IMR-90 (cell line): Measurements from ENCODE around the gene GCNT4. TPM values are rescaled to one million over a fixed set of nuclear protein-coding genes. Genes with fewer than 3 reads are reported as not detected.

Source experiments
- ATAC-seq: fragments of 200-7000 bp; cut with Tn5 transposase; 2 replicates; pipeline ENCODE4 v1.9.1; 2020; ENCODE audit warnings: low read depth, mild to moderate bottlenecking, moderate library complexity
- BruUV-seq: library from RNA; stranded (reverse); fragments of 400-500 nt; replicated peaks from 2 replicates; lab custom pipeline; 2021; lab: Mats Ljungman, UMichigan
- CTCF ChIA-PET: fragments of 300-600 bp; formaldehyde crosslinking; extraction: SDS; loops from one replicate; lab custom pipeline; 2021; ENCODE audit warnings: antibody characterized with exemption; lab: Yijun Ruan, JAX
- POLR2A ChIA-PET: fragments of 300-600 bp; sonication (Branson Sonifier 250); formaldehyde crosslinking; loops from one replicate; lab custom pipeline; 2022; ENCODE audit warnings: antibody characterized with exemption; ENCODE audit not compliant: unreplicated experiment; lab: Charles Lee
- DNase-seq: peaks from one replicate; pipeline ENCODE4 v3.0.0; 2013
- H2AFZ ChIP-seq: replicated peaks from 2 replicates; pipeline ENCODE3; 2013; ENCODE audit warnings: low read length, mild to moderate bottlenecking; ENCODE audit not compliant: poor library complexity
- H2AK5ac ChIP-seq: 2 replicates; pipeline ENCODE4 v1.6.1; 2013; ENCODE audit warnings: low read depth, low read length, inconsistent platforms
- H2AK9ac ChIP-seq: replicated peaks from 2 replicates; pipeline ENCODE3; 2013; ENCODE audit warnings: mild to moderate bottlenecking, low read depth, low read length, moderate library complexity; ENCODE audit not compliant: poor library complexity
- H2BK120ac ChIP-seq: 2 replicates; pipeline ENCODE4 v1.6.1; 2013; ENCODE audit warnings: low read depth, low read length, inconsistent platforms
- H2BK15ac ChIP-seq: 3 replicates; pipeline ENCODE4 v1.6.1; 2013; ENCODE audit warnings: low read depth, low read length, inconsistent platforms
- H2BK20ac ChIP-seq: 2 replicates; pipeline ENCODE4 v1.6.1; 2013; ENCODE audit warnings: low read depth, mild to moderate bottlenecking, inconsistent platforms, low read length, moderate library complexity
- H2BK5ac ChIP-seq: 2 replicates; pipeline ENCODE4 v1.6.1; 2013; ENCODE audit warnings: mild to moderate bottlenecking, low read depth, low read length, inconsistent platforms; ENCODE audit not compliant: poor library complexity, severe bottlenecking
- H3K14ac ChIP-seq: replicated peaks from 2 replicates; pipeline ENCODE4 v1.6.1; 2013; ENCODE audit warnings: low read depth, low read length, inconsistent platforms
- H3K18ac ChIP-seq: 2 replicates; pipeline ENCODE4 v1.6.1; 2013; ENCODE audit warnings: low read depth, low read length, control low read depth
- H3K23ac ChIP-seq: 2 replicates; pipeline ENCODE4 v1.6.1; 2013; ENCODE audit warnings: low read depth, low read length, inconsistent platforms
- H3K27ac ChIP-seq: 2 replicates; pipeline ENCODE4 v1.5.1; 2013; ENCODE audit warnings: mild to moderate bottlenecking, control low read depth, low read length; ENCODE audit not compliant: insufficient read depth
- H3K27me3 ChIP-seq: 2 replicates; pipeline ENCODE4 v1.6.1; 2013; ENCODE audit warnings: low read length; ENCODE audit not compliant: control insufficient read depth, insufficient read depth
- H3K36me3 ChIP-seq: 2 replicates; pipeline ENCODE4 v1.6.1; 2013; ENCODE audit warnings: low read length, mixed read lengths; ENCODE audit not compliant: control insufficient read depth, insufficient read depth
- H3K4ac ChIP-seq: 2 replicates; pipeline ENCODE4 v1.6.1; 2013; ENCODE audit warnings: low read depth, low read length, inconsistent platforms
- H3K4me1 ChIP-seq: 2 replicates; pipeline ENCODE4 v1.6.1; 2013; ENCODE audit warnings: low read length, mixed read lengths; ENCODE audit not compliant: control insufficient read depth, insufficient read depth
- H3K4me2 ChIP-seq: 2 replicates; pipeline ENCODE4 v1.6.1; 2013; ENCODE audit warnings: low read depth, mild to moderate bottlenecking, control low read depth, low read length, moderate library complexity
- H3K4me3 ChIP-seq: 2 replicates; pipeline ENCODE4 v1.5.1; 2013; ENCODE audit warnings: low read depth, mild to moderate bottlenecking, control low read depth, low read length, moderate library complexity; ENCODE audit not compliant: insufficient read depth
- H3K56ac ChIP-seq: 2 replicates; pipeline ENCODE4 v1.6.1; 2013; ENCODE audit warnings: low read length, inconsistent platforms; ENCODE audit not compliant: insufficient read depth; ENCODE audit errors: extremely low read depth
- H3K79me1 ChIP-seq, 2 experiments: 2 replicates each; pipeline ENCODE4 v1.6.1; 2013; ENCODE audit warnings: low read length in 2 of 2, inconsistent platforms in 1 of 2, low read depth in 1 of 2
- H3K9ac ChIP-seq: 2 replicates; pipeline ENCODE4 v1.6.1; 2013; ENCODE audit warnings: low read depth, low read length, control low read depth
- H3K9me1 ChIP-seq: 2 replicates; pipeline ENCODE4 v1.6.1; 2013; ENCODE audit warnings: low read length, inconsistent platforms; ENCODE audit not compliant: insufficient read depth
- H3K9me3 ChIP-seq: 2 replicates; pipeline ENCODE4 v1.6.1; 2013; ENCODE audit warnings: low read length; ENCODE audit not compliant: control insufficient read depth, insufficient read depth
- H4K20me1 ChIP-seq: 2 replicates; pipeline ENCODE4 v1.6.1; 2013; ENCODE audit warnings: low read length, inconsistent platforms; ENCODE audit not compliant: insufficient read depth
- H4K5ac ChIP-seq: 2 replicates; pipeline ENCODE4 v1.6.1; 2013; ENCODE audit warnings: mild to moderate bottlenecking, low read depth, low read length, control low read depth
- H4K8ac ChIP-seq, 2 experiments: 2 replicates each; pipeline ENCODE4 v1.6.1; 2013; ENCODE audit warnings: low read depth in 2 of 2, low read length in 2 of 2, control low read depth in 1 of 2, inconsistent platforms in 1 of 2
- H4K91ac ChIP-seq: 2 replicates; pipeline ENCODE4 v1.6.1; 2013; ENCODE audit warnings: low read depth, low read length, inconsistent platforms; ENCODE audit not compliant: insufficient read depth
- CHD1 ChIP-seq: IDR thresholded peaks from 2 replicates; pipeline ENCODE4 v1.6.1; 2012; ENCODE audit warnings: low read depth, low read length, improper control_type of control experiment
- FOS ChIP-seq: fragments of 150-350 bp; IDR thresholded peaks from 2 replicates; pipeline ENCODE4 v1.6.1; 2016; ENCODE audit warnings: low read depth, low read length
- MAFK ChIP-seq: IDR thresholded peaks from 2 replicates; pipeline ENCODE4 v1.6.1; 2012; ENCODE audit warnings: low read depth, low read length, improper control_type of control experiment
- RAD21 ChIP-seq: IDR thresholded peaks from 2 replicates; pipeline ENCODE4 v1.6.1; 2012; ENCODE audit warnings: low read length, improper control_type of control experiment
- USF2 ChIP-seq: fragments of 150-350 bp; IDR thresholded peaks from 2 replicates; pipeline ENCODE4 v1.6.1; 2017; ENCODE audit warnings: mild to moderate bottlenecking, antibody characterized with exemption, low read length, low read depth
- WGBS, 2 experiments: methylation state at CpG; one replicate each; pipeline versions ENCODE4 v1.1.5 to v1.1.7; 2013; ENCODE audit warnings: missing lambda C conversion rate in 2 of 2; ENCODE audit not compliant: insufficient read length in 1 of 2; ENCODE audit errors: extremely low coverage in 2 of 2; 5-methylcytosine and 5-hydroxymethylcytosine counted together
- dilution Hi-C: fragments of 300-500 bp; cut with HindIII; formaldehyde crosslinking; loops from one replicate; pipeline ENCODE4 v1.14.3; 2018; ENCODE audit warnings: low sequenced_read_pairs; ENCODE audit not compliant: unreplicated experiment
- in situ Hi-C: fragments of 300-500 bp; cut with MboI; formaldehyde crosslinking; loops from 3 replicates; pipeline ENCODE4 v1.14.3; 2019; ENCODE audit warnings: low sequenced_read_pairs, inconsistent platforms, mixed read lengths
- intact Hi-C: fragments of 100-400 bp; cut with micrococcal nuclease; formaldehyde crosslinking; loops from 2 replicates; pipeline ENCODE4 v1.10.0; 2022
- polyA plus RNA-seq, 3 experiments: library from polyadenylated mRNA; depleted of rRNA; stranded (reverse); fragments of >200 nt; gene quantifications; 2 replicates each; pipeline ENCODE4 v1.2.3, GENCODE V29; 2012; ENCODE audit warnings: low replicate concordance in 1 of 3
- total RNA-seq: library from RNA; depleted of rRNA; stranded (reverse); fragments of >200 nt; gene quantifications from 2 replicates; pipeline ENCODE4 v1.2.3, GENCODE V29; 2012

GCNT4 gene
- total and polyA plus RNA-seq, 2 of the 4 experiments (the other 2 are of a cell fraction): 0.46 to 1.8 TPM

- no peaks in the 10 kb centered on the region for H4K20me1 ChIP-seq
- H3K9ac ChIP-seq: no peak overlapping the region
- no peak for ATAC-seq
- no peak for DNase-seq
- H3K4me2 ChIP-seq: no peak overlapping the region
- H3K4me3 ChIP-seq: no peak overlapping the region
- H4K5ac ChIP-seq: no peak overlapping the region
- no peak overlapping the region for H2AFZ ChIP-seq
- H4K8ac ChIP-seq: no peak overlapping the region
- no peak overlapping the region for H2BK120ac ChIP-seq
- H3K79me1 ChIP-seq: no peaks in the 10 kb centered on the region
- in situ Hi-C loops: no loop called here
- no peak overlapping the region for H3K23ac ChIP-seq
- BruUV-seq: no TSS peak
- H2AK9ac ChIP-seq: no peak overlapping the region
- H2BK15ac ChIP-seq: no peak overlapping the region
- H3K27me3 ChIP-seq: peaks cover 7% of the 10 kb centered on the region
- dilution Hi-C loops: no loop called here
- H2BK20ac ChIP-seq: no peak overlapping the region
- H3K4ac ChIP-seq: no peak overlapping the region
- H3K9me1 ChIP-seq: no peaks in the 10 kb centered on the region
- POLR2A ChIA-PET: interaction anchor here (0.5 kb wide), 1 partner anchor 250 kb away, joined by 3 read pairs; no protein-coding TSS in a partner anchor
- H3K56ac ChIP-seq: no peak overlapping the region
- no peaks in the 10 kb centered on the region for H3K4me1 ChIP-seq
- no peak overlapping the region for H2BK5ac ChIP-seq
- H3K14ac ChIP-seq: no peak overlapping the region
- H4K91ac ChIP-seq: no peak overlapping the region
- WGBS, 2 experiments: no CpG with 5 or more reads among the region's 1 CpG
- intact Hi-C loops: no loop called here
- no peak overlapping the region for H3K27ac ChIP-seq
- H3K9me3 ChIP-seq: no peaks in the 10 kb centered on the region
- CTCF ChIA-PET: no interaction called here
- no peak for TF ChIP-seq FOS
- no peak for TF ChIP-seq MAFK
- no peak for TF ChIP-seq USF2
- no peak for TF ChIP-seq CHD1
- no peak for TF ChIP-seq RAD21
- H2AK5ac ChIP-seq: no peak overlapping the region
- no peak overlapping the region for H3K18ac ChIP-seq
- no peaks in the 10 kb centered on the region for H3K36me3 ChIP-seq
These were observed 37.3 kb upstream of the GCNT4 start for GRCh38 chr5:75089662-75090061.
